Measurements from ENCODE around the gene PPP4R4.

DNA sequence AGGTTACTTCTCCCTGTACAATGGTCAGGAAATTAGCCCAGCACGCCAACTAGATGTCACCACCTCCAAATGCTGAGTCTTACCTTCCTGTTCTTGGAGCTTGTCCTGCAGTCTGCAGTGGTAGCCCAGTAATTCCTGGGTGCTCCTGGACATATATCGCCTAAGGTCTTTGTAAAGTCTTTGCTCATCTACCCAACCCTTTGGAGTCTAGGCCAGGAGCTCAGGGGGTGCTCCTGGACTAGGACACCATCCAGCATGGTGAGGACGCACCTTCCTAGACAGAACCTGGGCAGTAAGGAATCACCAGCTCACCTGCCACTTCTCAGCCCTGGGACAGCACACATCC is 118.4 kb downstream of the PPP4R4 start:
- TF ChIP-seq, protein P1, sequence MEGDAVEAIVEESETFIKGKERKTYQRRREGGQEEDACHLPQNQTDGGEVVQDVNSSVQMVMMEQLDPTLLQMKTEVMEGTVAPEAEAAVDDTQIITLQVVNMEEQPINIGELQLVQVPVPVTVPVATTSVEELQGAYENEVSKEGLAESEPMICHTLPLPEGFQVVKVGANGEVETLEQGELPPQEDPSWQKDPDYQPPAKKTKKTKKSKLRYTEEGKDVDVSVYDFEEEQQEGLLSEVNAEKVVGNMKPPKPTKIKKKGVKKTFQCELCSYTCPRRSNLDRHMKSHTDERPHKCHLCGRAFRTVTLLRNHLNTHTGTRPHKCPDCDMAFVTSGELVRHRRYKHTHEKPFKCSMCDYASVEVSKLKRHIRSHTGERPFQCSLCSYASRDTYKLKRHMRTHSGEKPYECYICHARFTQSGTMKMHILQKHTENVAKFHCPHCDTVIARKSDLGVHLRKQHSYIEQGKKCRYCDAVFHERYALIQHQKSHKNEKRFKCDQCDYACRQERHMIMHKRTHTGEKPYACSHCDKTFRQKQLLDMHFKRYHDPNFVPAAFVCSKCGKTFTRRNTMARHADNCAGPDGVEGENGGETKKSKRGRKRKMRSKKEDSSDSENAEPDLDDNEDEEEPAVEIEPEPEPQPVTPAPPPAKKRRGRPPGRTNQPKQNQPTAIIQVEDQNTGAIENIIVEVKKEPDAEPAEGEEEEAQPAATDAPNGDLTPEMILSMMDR (IDR thresholded peaks at IDR 0.05): no peak
- TF ChIP-seq POLR2AphosphoS5 (IDR thresholded peaks at IDR 0.05; ENCODE audit: low read depth, low read length): no peak
- TF ChIP-seq, protein P2, sequence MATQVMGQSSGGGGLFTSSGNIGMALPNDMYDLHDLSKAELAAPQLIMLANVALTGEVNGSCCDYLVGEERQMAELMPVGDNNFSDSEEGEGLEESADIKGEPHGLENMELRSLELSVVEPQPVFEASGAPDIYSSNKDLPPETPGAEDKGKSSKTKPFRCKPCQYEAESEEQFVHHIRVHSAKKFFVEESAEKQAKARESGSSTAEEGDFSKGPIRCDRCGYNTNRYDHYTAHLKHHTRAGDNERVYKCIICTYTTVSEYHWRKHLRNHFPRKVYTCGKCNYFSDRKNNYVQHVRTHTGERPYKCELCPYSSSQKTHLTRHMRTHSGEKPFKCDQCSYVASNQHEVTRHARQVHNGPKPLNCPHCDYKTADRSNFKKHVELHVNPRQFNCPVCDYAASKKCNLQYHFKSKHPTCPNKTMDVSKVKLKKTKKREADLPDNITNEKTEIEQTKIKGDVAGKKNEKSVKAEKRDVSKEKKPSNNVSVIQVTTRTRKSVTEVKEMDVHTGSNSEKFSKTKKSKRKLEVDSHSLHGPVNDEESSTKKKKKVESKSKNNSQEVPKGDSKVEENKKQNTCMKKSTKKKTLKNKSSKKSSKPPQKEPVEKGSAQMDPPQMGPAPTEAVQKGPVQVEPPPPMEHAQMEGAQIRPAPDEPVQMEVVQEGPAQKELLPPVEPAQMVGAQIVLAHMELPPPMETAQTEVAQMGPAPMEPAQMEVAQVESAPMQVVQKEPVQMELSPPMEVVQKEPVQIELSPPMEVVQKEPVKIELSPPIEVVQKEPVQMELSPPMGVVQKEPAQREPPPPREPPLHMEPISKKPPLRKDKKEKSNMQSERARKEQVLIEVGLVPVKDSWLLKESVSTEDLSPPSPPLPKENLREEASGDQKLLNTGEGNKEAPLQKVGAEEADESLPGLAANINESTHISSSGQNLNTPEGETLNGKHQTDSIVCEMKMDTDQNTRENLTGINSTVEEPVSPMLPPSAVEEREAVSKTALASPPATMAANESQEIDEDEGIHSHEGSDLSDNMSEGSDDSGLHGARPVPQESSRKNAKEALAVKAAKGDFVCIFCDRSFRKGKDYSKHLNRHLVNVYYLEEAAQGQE (IDR thresholded peaks at IDR 0.05; ENCODE audit: insufficient read depth in 1 of 2, low read depth in 2 of 2, low read length in 1 of 2): no peak
